Nephron (organoid): ENCODE measurements around the gene SYT14.
"Not testable (repeated sequence)": the region's sequence is repeated elsewhere in the genome, so short reads cannot be mapped to it uniquely, and the experiment has no call there.

Experiments
- H3K27ac Mint-ChIP-seq, 3 experiments: 2 replicates each; pipeline ENCODE4 v1.8.0; 2020; ENCODE audit warnings: mixed read lengths in 3 of 3, mild to moderate bottlenecking in 2 of 3, moderate library complexity in 1 of 3
- H3K27me3 Mint-ChIP-seq: 2 replicates; pipeline ENCODE4 v1.8.0; 2021; ENCODE audit warnings: low read depth, mild to moderate bottlenecking, moderate library complexity, mixed read lengths
- H3K36me3 Mint-ChIP-seq: 2 replicates; pipeline ENCODE4 v1.8.0; 2020; ENCODE audit warnings: low read depth, mixed read lengths
- H3K4me1 Mint-ChIP-seq: 2 replicates; pipeline ENCODE4 v1.8.0; 2020; ENCODE audit warnings: mixed read lengths
- H3K4me3 Mint-ChIP-seq, 3 experiments: 2 replicates each; pipeline ENCODE4 v1.8.0; 2020; ENCODE audit warnings: mild to moderate bottlenecking in 3 of 3, mixed read lengths in 3 of 3, moderate library complexity in 2 of 3
- H3K9me3 Mint-ChIP-seq: 2 replicates; pipeline ENCODE4 v1.8.0; 2020; ENCODE audit warnings: mixed read lengths
- TF ChIP-seq, protein P1 (sequence below), 3 experiments: fragments of 200-600 bp; sonication (generic); IDR thresholded peaks; one replicate each; pipeline ENCODE4 v1.5.0; 2021; ENCODE audit warnings: antibody characterized with exemption in 3 of 3; ENCODE audit not compliant: unreplicated experiment in 3 of 3

Gene SYT14

DNA sequence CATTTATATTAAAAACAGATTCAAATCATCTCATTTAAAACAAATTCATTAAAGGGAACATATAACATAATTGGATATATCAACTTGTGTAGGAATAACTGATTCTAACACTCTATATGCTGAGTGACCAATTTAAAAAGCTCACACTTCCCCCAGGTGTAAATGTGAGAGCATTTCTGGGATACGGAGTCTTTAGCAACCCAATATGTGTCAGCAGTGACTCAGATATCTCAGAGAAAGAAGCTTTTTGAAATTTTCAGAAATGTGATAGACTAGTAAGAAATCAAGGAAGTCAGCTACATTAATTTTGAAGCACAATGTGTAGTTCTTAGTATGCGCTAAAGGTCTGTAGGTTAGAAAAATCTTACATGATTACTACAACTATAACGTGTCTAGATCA, 206.7 kb downstream of the SYT14 start:
- Mint-ChIP-seq H3K36me3 (no peaks in the 10 kb centered on the region), H3K27ac (no peak overlapping the region), H3K9me3 (peaks cover 4% of the 10 kb centered on the region), H3K27me3 (no peaks in the 10 kb centered on the region), H3K4me1 (no peaks in the 10 kb centered on the region), H3K4me3 (no peak overlapping the region)
- TF ChIP-seq, protein P1, sequence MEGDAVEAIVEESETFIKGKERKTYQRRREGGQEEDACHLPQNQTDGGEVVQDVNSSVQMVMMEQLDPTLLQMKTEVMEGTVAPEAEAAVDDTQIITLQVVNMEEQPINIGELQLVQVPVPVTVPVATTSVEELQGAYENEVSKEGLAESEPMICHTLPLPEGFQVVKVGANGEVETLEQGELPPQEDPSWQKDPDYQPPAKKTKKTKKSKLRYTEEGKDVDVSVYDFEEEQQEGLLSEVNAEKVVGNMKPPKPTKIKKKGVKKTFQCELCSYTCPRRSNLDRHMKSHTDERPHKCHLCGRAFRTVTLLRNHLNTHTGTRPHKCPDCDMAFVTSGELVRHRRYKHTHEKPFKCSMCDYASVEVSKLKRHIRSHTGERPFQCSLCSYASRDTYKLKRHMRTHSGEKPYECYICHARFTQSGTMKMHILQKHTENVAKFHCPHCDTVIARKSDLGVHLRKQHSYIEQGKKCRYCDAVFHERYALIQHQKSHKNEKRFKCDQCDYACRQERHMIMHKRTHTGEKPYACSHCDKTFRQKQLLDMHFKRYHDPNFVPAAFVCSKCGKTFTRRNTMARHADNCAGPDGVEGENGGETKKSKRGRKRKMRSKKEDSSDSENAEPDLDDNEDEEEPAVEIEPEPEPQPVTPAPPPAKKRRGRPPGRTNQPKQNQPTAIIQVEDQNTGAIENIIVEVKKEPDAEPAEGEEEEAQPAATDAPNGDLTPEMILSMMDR (IDR thresholded peaks at IDR 0.05; ENCODE audit: unreplicated experiment in 3 of 3) = no peak

DNA sequence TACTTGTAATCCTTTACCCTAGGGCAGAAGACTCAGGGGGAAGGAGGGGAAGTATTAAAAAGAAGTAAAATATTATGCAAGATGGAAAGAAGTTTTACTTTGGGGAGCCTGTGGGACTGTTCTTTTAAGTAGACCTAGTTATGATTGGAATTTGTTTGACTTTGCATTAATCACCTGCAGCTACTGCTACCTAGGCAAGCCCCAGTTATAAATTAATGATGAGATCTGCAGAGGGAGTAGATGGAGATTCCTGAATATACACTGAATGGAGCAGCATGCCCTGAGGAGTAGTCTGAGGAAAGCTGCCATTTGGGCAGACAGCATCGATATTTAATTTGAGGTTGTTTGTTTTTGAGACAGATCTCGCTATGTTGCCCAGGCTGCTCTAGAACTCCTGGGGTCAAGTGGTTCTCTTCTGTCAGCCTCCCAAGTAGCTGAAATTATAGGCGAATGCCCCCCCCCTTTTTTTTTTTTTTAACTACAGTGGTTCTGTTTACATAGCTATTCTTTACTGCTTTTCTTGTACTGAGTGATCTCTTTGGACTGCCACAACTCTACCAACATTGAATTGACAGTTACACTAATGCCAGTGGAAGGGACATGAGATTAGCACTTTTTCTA, 213.1 kb downstream of the SYT14 start:
- no peak overlapping the region for H3K4me3 Mint-ChIP-seq
- H3K9me3 Mint-ChIP-seq = no peaks in the 10 kb centered on the region

DNA sequence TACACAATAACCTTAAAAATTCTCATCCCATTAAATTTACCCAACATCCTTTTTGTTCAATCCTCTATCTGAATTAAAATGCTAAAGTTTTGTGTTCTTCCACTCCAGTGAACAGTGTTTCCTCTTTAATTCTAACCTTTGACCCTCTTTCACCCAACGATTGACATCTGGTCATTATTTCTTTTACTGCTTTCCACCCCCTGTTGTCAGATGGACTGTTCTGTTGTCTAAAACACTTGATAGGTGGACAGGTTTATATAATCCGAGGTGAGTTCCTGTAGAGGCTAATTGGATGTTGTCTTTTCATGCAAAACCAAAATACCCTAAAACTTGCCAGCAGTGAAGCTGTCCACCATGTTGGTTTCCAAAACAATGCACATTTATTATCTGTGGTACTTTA, 221.2 kb downstream of the SYT14 start:
- Mint-ChIP-seq H3K4me3 (no peak overlapping the region), H3K27ac (no peak overlapping the region), H3K9me3 (no peaks in the 10 kb centered on the region), H3K27me3 (no peaks in the 10 kb centered on the region), H3K36me3 (no peaks in the 10 kb centered on the region), H3K4me1 (no peaks in the 10 kb centered on the region)
- TF ChIP-seq, protein P1 (IDR thresholded peaks at IDR 0.05; ENCODE audit: unreplicated experiment in 3 of 3) = no peak

More for the DNA sequence above, 213.1 kb downstream of the SYT14 start:
- H3K27me3 Mint-ChIP-seq = no peaks in the 10 kb centered on the region
- no peaks in the 10 kb centered on the region for H3K4me1 Mint-ChIP-seq
- H3K36me3 Mint-ChIP-seq = no peaks in the 10 kb centered on the region
- no peak overlapping the region for H3K27ac Mint-ChIP-seq
- TF ChIP-seq, protein P1 (IDR thresholded peaks at IDR 0.05; ENCODE audit: unreplicated experiment in 3 of 3) = no peak

DNA sequence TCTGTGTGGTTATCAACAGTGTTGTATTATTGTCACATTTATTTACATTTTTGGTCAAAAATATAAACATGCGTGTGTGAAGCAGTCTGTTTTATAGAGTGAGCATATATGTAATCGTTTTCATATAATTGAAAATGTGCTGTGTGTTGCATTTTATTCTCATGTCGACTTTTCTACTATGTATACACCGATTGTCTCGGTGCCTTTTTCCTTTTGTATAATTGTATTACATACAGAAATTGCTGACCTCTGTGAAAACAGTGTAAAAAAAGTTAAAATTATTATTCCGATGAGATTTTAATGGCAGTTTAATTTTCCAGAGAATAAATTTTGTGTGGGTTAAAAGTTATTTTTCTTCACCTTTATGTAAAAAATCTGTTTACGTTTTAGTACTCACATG, 232.2 kb downstream of the SYT14 start:
- Mint-ChIP-seq H3K27me3 (no peaks in the 10 kb centered on the region), H3K4me3 (no peak overlapping the region), H3K4me1 (no peaks in the 10 kb centered on the region), H3K9me3 (no peaks in the 10 kb centered on the region), H3K27ac (no peak overlapping the region), H3K36me3 (no peaks in the 10 kb centered on the region)
- TF ChIP-seq, protein P1 (IDR thresholded peaks at IDR 0.05; ENCODE audit: unreplicated experiment in 3 of 3) = no peak

DNA sequence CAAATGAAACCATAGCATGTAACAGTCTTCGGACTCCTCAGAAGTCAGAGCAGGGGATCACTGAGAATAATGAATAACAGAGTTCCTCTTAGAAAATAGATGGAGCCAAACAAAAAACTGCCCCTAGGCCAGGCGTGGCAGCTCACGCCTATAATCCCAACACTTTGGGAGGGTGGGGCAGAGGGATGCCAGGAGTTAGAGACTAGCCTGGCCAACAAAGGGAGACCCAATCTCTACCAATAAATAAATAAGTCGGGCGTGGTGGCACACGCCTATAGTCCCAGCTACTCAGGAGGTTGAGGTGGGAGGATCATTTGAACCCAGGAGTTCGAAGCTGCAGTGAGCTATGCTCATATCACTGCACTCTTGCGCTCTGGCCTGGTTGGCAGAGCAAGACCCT, 236.1 kb downstream of the SYT14 start:
- Mint-ChIP-seq H3K4me1 (no peaks in the 10 kb centered on the region), H3K9me3 (no peaks in the 10 kb centered on the region), H3K4me3 (no peak overlapping the region), H3K27ac (no peak overlapping the region), H3K27me3 (no peaks in the 10 kb centered on the region), H3K36me3 (no peaks in the 10 kb centered on the region)
- TF ChIP-seq, protein P1 (IDR thresholded peaks at IDR 0.05; ENCODE audit: unreplicated experiment in 3 of 3) = no peak

DNA sequence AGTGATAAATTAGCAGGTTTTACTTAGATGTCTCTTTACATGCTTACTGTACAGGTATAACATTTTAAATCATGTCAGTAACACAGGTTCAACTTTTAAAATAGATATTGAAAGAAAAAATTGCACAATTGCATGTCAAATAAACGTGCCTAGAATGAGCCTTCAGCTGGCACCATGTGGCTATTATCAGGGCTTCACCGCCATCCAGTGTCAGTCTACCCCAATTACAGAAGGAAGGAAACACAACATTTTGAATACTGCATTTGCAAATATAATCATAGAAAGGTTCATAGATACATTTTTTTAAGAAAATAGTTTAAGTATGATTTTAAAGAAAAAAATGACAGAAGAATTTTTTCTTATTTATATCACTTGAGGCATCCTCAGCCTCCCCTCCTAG, 247.0 kb downstream of the SYT14 start:
- Mint-ChIP-seq H3K36me3 (no peaks in the 10 kb centered on the region), H3K27ac (no peak overlapping the region), H3K4me3 (no peak overlapping the region), H3K9me3 (no peaks in the 10 kb centered on the region), H3K4me1 (no peaks in the 10 kb centered on the region), H3K27me3 (no peaks in the 10 kb centered on the region)
- TF ChIP-seq, protein P1 (IDR thresholded peaks at IDR 0.05; ENCODE audit: unreplicated experiment in 3 of 3) = no peak

DNA sequence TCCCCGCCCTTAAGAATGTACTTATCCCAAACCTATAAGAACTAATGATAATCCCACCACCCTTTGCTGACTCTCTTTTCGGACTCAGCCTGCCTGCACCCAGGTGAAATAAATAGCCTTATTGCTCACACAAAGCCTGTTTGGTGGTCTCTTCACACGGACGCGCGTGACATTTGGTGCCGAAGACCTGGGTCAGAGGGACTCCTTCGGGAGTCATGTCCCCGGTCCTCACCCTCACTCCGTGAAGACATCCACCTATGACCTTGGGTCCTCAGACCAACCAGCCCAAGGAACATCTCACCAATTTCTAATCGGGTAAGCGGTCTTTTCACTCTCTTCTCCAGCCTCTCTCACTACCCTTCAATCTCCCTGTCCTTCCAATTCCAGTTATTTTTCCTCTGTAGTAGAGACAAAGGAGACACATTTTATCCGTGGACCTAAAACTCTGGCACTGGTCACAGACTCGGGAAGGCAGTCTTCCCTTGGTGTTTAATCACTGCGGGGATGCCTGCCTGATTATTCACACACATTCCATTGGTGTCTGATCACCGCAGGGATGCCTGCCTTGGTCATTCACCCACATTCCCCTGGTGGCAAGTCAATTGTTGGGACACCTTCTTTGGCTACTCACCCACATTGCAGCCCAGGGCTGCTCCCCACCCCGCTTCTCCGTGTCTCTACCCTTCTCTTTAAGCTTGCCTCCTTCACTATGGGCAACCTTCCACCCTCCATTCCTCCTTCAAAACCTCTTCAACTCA, 250.0 kb downstream of the SYT14 start:
- H3K4me3 Mint-ChIP-seq, H3K27ac Mint-ChIP-seq, H3K9me3 Mint-ChIP-seq, H3K36me3 Mint-ChIP-seq, H3K4me1 Mint-ChIP-seq, H3K27me3 Mint-ChIP-seq: not testable (repeated sequence)
